Fibroblast of lung (primary cell): ENCODE data around the gene PWWP2B. TPM values are rescaled to one million over a fixed set of nuclear protein-coding genes. Genes with fewer than 3 reads are reported as not detected.

ENCODE experiments used
- DNase-seq, 2 donors: peaks; one replicate each; pipeline versions ENCODE4 v3.0.0 to v3.0.0-alpha.2; 2010; ENCODE audit warnings: low read depth in 2 of 2
- H2AFZ ChIP-seq: 2 replicates; pipeline ENCODE4 v1.5.1; 2012; ENCODE audit warnings: low read length, control low read depth, inconsistent platforms
- H3K27ac ChIP-seq: 2 replicates; pipeline ENCODE4 v1.5.1; 2011; ENCODE audit warnings: low read length, control low read depth; ENCODE audit not compliant: insufficient read depth
- H3K27me3 ChIP-seq: 2 replicates; pipeline ENCODE4 v1.5.1; 2011; ENCODE audit warnings: mild to moderate bottlenecking, low read length; ENCODE audit not compliant: control insufficient read depth, insufficient read depth
- H3K36me3 ChIP-seq: 2 replicates; pipeline ENCODE4 v1.5.1; 2011; ENCODE audit warnings: low read length; ENCODE audit not compliant: control insufficient read depth, insufficient read depth
- H3K4me1 ChIP-seq: 2 replicates; pipeline ENCODE4 v1.5.1; 2011; ENCODE audit warnings: low read length; ENCODE audit not compliant: control insufficient read depth, insufficient read depth; ENCODE audit errors: extremely low read depth
- H3K4me2 ChIP-seq: 2 replicates; pipeline ENCODE4 v1.5.1; 2011; ENCODE audit warnings: low read length, control low read depth; ENCODE audit not compliant: insufficient read depth; ENCODE audit errors: extremely low read depth
- H3K4me3 ChIP-seq, 4 experiments: fragments of 200-600 bp in 1 of 4; sonication (generic) in 1 of 4; replicated peaks in 1 of 4; 2 replicates each; pipeline ENCODE4 v1.5.1; 2011 to 2016; ENCODE audit warnings: low read length in 4 of 4, low read depth in 3 of 4, mild to moderate bottlenecking in 3 of 4, control low read depth in 2 of 4, inconsistent platforms in 1 of 4, mixed read lengths in 1 of 4; ENCODE audit not compliant: insufficient read depth in 1 of 4; ENCODE audit errors: control extremely low read depth in 1 of 4
- H3K79me2 ChIP-seq: 2 replicates; pipeline ENCODE4 v1.5.1; 2012; ENCODE audit warnings: mild to moderate bottlenecking, low read length, inconsistent platforms; ENCODE audit not compliant: control insufficient read depth, insufficient read depth
- H3K9ac ChIP-seq: 2 replicates; pipeline ENCODE4 v1.5.1; 2011; ENCODE audit warnings: mild to moderate bottlenecking, low read length, control low read depth; ENCODE audit not compliant: insufficient read depth
- H3K9me3 ChIP-seq: 2 replicates; pipeline ENCODE4 v1.5.1; 2012; ENCODE audit warnings: low read depth, low read length; ENCODE audit not compliant: control insufficient read depth, insufficient read depth
- H4K20me1 ChIP-seq: 2 replicates; pipeline ENCODE4 v1.5.1; 2011; ENCODE audit warnings: low read length; ENCODE audit not compliant: control insufficient read depth, insufficient read depth; ENCODE audit errors: extremely low read depth
- EZH2 ChIP-seq: IDR thresholded peaks from 2 replicates; pipeline ENCODE4 v1.5.1; 2012; ENCODE audit warnings: low read length, control low read depth, mild to moderate bottlenecking; ENCODE audit errors: missing control alignments
- polyA minus RNA-seq: library from RNA; depleted of rRNA, polyadenylated mRNA; stranded (reverse); fragments of >200 nt; gene quantifications from 2 replicates; pipeline ENCODE4 v1.2.3, GENCODE V29; 2011; ENCODE audit warnings: low replicate concordance
- polyA plus RNA-seq, 2 donors: library from polyadenylated mRNA; depleted of rRNA in 1 of 2; stranded (reverse) in 1 of 2; unstranded in 1 of 2; fragments of >200 nt; gene quantifications; 2 replicates each; pipeline ENCODE4 v1.2.1, GENCODE V29; 2011 to 2012; ENCODE audit warnings: missing spikeins in 1 of 2
- total RNA-seq: library from RNA; depleted of rRNA; stranded (reverse); fragments of >200 nt; gene quantifications from 2 replicates; pipeline ENCODE4 v1.2.1, GENCODE V29; 2014
- TF ChIP-seq, protein P1 (sequence below), 2 donors: IDR thresholded peaks in 1 of 2; conservative IDR thresholded peaks in 1 of 2; 1 replicate in 1 of 2; 2 replicates in 1 of 2; pipeline ENCODE4 v1.5.1; 2011 to 2012; ENCODE audit warnings: low read length in 2 of 2, control low read depth in 1 of 2, inconsistent platforms in 1 of 2, low read depth in 1 of 2, mild to moderate bottlenecking in 1 of 2

Gene PWWP2B
- total RNA-seq (14.1 and 15.9 TPM in 2 replicates), polyA plus RNA-seq (1.5 and 1.6 TPM in 2 replicates), polyA minus RNA-seq (1.7 and 1.9 TPM in 2 replicates)
- polyA plus RNA-seq (2012), result 3.3 and 4.4 TPM in 2 replicates

DNA sequence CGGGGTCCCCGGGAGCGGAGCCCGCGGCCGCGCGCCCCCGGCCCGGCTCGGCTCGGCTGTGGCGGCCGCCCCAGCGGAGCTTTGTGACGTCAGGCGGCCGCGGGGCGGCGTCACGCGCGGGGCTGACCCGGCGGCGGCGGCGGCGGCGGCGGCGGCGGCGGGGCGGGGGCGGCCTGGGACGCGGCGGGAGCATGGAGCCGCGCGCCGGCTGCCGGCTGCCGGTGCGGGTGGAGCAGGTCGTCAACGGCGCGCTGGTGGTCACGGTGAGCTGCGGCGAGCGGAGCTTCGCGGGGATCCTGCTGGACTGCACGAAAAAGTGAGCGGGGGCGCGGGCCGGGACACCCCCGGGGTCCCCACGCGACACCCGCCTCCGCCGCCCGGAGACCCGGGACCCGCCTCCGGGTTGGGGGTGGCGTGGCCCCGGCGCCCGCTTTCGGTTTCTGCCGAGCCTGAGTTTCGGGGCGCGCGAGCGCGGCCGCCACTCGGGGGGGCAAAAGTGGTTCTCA, at the start of gene PWWP2B:
PWWP2B (plus strand) TSS at position 165 of the 506 bp plus-strand sequence; CDS start at position 192, 27 bp downstream.
- TF ChIP-seq, protein P1, sequence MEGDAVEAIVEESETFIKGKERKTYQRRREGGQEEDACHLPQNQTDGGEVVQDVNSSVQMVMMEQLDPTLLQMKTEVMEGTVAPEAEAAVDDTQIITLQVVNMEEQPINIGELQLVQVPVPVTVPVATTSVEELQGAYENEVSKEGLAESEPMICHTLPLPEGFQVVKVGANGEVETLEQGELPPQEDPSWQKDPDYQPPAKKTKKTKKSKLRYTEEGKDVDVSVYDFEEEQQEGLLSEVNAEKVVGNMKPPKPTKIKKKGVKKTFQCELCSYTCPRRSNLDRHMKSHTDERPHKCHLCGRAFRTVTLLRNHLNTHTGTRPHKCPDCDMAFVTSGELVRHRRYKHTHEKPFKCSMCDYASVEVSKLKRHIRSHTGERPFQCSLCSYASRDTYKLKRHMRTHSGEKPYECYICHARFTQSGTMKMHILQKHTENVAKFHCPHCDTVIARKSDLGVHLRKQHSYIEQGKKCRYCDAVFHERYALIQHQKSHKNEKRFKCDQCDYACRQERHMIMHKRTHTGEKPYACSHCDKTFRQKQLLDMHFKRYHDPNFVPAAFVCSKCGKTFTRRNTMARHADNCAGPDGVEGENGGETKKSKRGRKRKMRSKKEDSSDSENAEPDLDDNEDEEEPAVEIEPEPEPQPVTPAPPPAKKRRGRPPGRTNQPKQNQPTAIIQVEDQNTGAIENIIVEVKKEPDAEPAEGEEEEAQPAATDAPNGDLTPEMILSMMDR (conservative IDR thresholded peaks at IDR 0.05 in 1 of 2, IDR thresholded peaks at IDR 0.05 in 1 of 2; ENCODE audit: low read depth in 1 of 2, low read length in 2 of 2), result no peak
- no peak for TF ChIP-seq EZH2
- Histone ChIP-seq H3K36me3 (no peaks in the 10 kb centered on the region), H3K4me3 (peak within 1 kb of the TSS; percentile 62 to 74 (median 68)), H3K27me3 (no peaks in the 10 kb centered on the region), H2AFZ (peak within 1 kb of the TSS; percentile 3), H3K79me2 (no peaks in the 10 kb centered on the region), H3K4me1 (no peaks in the 10 kb centered on the region), H3K9me3 (no peaks in the 10 kb centered on the region), H3K9ac (peak within 1 kb of the TSS; percentile 82), H3K4me2 (peak within 1 kb of the TSS; percentile 94), H3K27ac (peak within 1 kb of the TSS; percentile 69), H4K20me1 (no peaks in the 10 kb centered on the region)
- peak; percentile 20 to 28 for DNase-seq

DNA sequence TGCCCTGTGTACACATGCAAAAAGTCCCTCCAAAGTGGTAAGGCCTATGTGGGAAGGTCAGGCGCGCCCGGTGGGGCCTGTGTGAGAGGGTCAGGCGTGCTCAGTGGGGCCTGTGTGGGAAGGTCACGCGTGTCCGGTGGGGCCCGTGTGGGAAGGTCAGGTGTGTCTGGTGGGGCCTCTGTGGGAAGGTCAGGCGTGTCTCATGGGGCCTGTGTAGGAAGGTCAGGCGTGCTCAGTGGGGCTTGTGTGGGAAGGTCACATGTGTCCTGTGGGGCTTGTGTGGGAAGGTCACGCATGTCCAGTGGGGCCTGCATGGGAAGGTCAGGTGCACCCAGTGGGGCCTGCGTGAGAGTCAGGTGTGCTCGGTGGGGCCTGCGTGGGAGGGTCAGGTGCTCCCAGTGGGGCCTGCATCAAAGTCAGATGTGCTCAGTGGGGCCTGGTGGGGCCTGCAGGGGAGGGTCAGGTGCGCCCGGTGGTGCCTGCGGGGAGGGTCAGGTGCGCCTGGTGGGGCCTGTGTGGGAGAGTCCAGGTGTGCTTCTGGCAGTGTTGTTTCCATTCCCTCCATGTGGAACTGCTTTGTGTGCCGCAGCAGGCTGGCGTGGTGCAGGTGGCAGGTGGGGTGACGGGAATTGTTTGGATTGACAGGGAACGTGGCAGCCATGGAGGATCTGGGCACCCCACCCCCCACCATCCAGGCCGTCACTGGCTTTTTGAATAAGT, 49.6 kb upstream of the PWWP2B start:
- no peak overlapping the region for H3K9ac ChIP-seq
- TF ChIP-seq, protein P1 (conservative IDR thresholded peaks at IDR 0.05 in 1 of 2, IDR thresholded peaks at IDR 0.05 in 1 of 2; ENCODE audit: low read depth in 1 of 2, low read length in 2 of 2), result no peak
- TF ChIP-seq EZH2, result no peak
- H2AFZ ChIP-seq, result no peak overlapping the region
- H3K27me3 ChIP-seq, result no peaks in the 10 kb centered on the region
- no peak overlapping the region for H3K4me3 ChIP-seq
- H3K4me2 ChIP-seq, result no peak overlapping the region
- H3K9me3 ChIP-seq, result no peaks in the 10 kb centered on the region
- H3K36me3 ChIP-seq, result peaks cover 1% of the 10 kb centered on the region
- H4K20me1 ChIP-seq, result no peaks in the 10 kb centered on the region
- no peak for DNase-seq
- H3K27ac ChIP-seq, result no peak overlapping the region
- H3K79me2 ChIP-seq, result no peaks in the 10 kb centered on the region
- no peaks in the 10 kb centered on the region for H3K4me1 ChIP-seq

DNA sequence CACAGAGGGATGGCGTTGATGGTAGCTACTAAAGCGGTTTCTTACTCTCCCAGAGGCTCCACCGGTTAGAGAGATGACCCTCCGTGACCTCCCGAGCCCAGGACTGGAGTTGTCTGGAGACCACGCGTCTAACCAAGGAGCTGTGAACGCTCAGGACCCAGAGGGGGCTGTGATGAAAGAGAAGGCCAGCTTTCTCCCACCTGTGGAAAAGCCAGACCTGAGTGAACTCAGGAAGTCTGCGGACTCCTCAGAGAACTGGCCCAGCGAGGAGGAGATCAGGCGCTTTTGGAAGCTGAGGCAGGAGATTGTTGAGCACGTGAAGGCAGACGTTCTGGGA, 49.1 kb upstream of the PWWP2B start:
- H3K36me3 ChIP-seq, result no peaks in the 10 kb centered on the region
- H4K20me1 ChIP-seq, result no peaks in the 10 kb centered on the region
- H3K27ac ChIP-seq, result no peak overlapping the region
- DNase-seq, result no peak
- H3K4me3 ChIP-seq, result no peak overlapping the region
- no peaks in the 10 kb centered on the region for H3K4me1 ChIP-seq
- H3K27me3 ChIP-seq, result no peaks in the 10 kb centered on the region
- H3K9ac ChIP-seq, result no peak overlapping the region
- H3K4me2 ChIP-seq, result no peak overlapping the region
- no peaks in the 10 kb centered on the region for H3K79me2 ChIP-seq
- H2AFZ ChIP-seq, result no peak overlapping the region
- H3K9me3 ChIP-seq, result no peaks in the 10 kb centered on the region
- no peak for TF ChIP-seq EZH2
- TF ChIP-seq, protein P1 (conservative IDR thresholded peaks at IDR 0.05 in 1 of 2, IDR thresholded peaks at IDR 0.05 in 1 of 2; ENCODE audit: low read depth in 1 of 2, low read length in 2 of 2), result no peak
